Measurements from ENCODE around the gene TEX47. TPM values are rescaled to one million over a fixed set of nuclear protein-coding genes. Genes with fewer than 3 reads are reported as not detected.

Gene TEX47
- total and polyA plus RNA-seq, 2 experiments from 2014 or later = not detected

DNA sequence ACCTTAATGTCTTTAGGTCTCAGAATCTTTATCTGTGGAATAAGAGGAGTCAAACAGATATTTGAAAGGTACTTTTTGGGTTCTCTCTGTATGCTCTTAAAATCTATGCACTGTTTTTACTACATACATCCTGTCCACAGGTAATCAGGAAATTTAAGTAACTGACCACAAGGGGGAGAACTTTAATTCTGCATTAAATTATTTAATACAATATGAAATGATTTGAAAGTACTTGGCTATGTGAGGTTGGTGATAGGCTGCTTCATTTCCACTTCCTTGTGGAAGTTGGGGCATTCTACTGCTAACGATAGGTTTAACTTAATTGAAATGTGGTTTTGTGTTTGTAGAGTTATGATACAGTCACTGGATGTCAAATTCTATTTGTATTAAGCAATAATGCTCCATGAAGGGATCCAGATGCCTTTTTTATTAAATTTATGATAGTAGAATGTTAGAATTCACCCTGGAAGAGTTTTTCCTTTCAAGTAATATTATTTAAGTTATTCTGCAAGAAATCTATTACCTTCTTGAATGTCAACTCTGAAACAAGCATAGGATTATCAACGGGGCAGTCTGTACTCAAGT is 6.0 kb downstream of the TEX47 start:
- Histone ChIP-seq H3K27ac (no peak overlapping the region), H3K4me1 (ENCODE audit: low read depth) (no peaks in the 10 kb centered on the region), H3K36me3 (no peaks in the 10 kb centered on the region), H3K27me3 (no peaks in the 10 kb centered on the region), H3K4me3 (no peak overlapping the region), H3K9me3 (ENCODE audit: low read depth) (no peaks in the 10 kb centered on the region)
- peak; percentile 15 to 29 for DNase-seq (ENCODE audit: low read depth in 1 of 2, low spot score in 1 of 2)
- TF ChIP-seq, protein P1, sequence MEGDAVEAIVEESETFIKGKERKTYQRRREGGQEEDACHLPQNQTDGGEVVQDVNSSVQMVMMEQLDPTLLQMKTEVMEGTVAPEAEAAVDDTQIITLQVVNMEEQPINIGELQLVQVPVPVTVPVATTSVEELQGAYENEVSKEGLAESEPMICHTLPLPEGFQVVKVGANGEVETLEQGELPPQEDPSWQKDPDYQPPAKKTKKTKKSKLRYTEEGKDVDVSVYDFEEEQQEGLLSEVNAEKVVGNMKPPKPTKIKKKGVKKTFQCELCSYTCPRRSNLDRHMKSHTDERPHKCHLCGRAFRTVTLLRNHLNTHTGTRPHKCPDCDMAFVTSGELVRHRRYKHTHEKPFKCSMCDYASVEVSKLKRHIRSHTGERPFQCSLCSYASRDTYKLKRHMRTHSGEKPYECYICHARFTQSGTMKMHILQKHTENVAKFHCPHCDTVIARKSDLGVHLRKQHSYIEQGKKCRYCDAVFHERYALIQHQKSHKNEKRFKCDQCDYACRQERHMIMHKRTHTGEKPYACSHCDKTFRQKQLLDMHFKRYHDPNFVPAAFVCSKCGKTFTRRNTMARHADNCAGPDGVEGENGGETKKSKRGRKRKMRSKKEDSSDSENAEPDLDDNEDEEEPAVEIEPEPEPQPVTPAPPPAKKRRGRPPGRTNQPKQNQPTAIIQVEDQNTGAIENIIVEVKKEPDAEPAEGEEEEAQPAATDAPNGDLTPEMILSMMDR (IDR thresholded peaks at IDR 0.05; ENCODE audit: low read depth, low read length) = peak; percentile 40

DNA sequence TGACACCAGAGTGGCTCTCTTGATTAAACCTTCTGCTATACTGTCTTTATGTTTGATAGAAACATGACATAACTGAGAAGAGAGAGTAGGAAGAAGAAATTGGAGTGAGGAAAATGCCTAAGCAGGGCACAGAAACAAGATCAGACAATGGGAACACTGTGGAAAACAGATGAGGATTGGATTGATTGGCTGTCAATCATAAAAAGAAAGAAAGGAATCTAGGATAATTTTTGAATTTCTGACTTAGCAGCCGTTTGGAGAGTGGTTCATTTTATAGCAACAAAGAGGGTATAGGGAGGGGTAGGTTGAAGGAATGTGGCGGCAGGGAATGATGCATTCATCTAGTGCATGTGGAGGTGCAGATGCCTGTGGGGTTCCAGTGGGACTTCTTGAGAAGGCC is 7.8 kb downstream of the TEX47 start:
- no peak overlapping the region for H3K27ac ChIP-seq
- H3K27me3 ChIP-seq = no peaks in the 10 kb centered on the region
- no peaks in the 10 kb centered on the region for H3K4me1 ChIP-seq (ENCODE audit: low read depth)
- no peaks in the 10 kb centered on the region for H3K36me3 ChIP-seq
- TF ChIP-seq, protein P1 (IDR thresholded peaks at IDR 0.05; ENCODE audit: low read depth, low read length) = no peak
- no peak for DNase-seq (ENCODE audit: low read depth in 1 of 2, low spot score in 1 of 2)
- H3K4me3 ChIP-seq = no peak overlapping the region
- no peaks in the 10 kb centered on the region for H3K9me3 ChIP-seq (ENCODE audit: low read depth)

DNA sequence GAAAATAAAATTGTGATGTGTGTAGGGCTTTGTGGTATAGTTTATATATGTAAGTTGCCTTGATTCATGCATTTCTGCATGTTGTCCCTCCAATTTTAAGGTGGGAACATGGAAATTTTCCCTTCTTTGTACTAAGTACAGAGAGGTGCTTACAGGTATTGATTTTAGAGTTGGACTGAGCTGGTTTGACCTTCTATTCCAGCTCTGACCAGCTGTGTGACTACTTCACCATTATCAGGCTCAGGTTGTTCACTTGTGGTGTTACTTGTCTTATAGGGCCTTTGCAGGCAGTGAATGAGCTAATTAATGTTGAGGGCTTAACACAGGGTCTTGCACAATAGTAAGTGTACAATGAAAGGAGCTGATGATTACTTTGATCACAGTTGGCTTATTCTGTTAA is 19.7 kb downstream of the TEX47 start:
- Histone ChIP-seq H3K4me3 (no peak overlapping the region), H3K27ac (no peak overlapping the region), H3K4me1 (ENCODE audit: low read depth) (no peaks in the 10 kb centered on the region), H3K9me3 (ENCODE audit: low read depth) (no peaks in the 10 kb centered on the region), H3K36me3 (no peaks in the 10 kb centered on the region), H3K27me3 (no peaks in the 10 kb centered on the region)
- no peak for DNase-seq (ENCODE audit: low read depth in 1 of 2, low spot score in 1 of 2)
- TF ChIP-seq, protein P1 (IDR thresholded peaks at IDR 0.05; ENCODE audit: low read depth, low read length) = no peak

DNA sequence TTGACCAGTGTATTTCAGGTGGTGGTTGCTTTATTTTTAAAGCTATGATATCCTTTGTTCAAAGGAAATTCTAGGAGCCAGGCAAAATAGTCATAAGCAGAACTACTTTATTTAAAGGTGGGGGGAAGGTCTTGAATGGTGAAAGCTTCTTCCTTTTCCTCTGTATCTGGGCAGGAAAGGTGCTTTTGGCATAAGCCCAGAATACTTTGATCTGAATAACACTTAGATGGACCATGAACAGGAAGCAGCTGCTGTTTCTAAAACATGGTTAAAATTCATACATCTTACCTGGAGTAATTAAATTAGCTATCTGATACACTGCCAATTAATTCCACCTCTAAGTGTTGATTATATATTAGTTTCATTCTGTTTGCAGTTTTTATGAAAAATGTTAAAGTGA is 22.8 kb downstream of the TEX47 start:
- DNase-seq (ENCODE audit: low read depth in 1 of 2, low spot score in 1 of 2) = no peak
- H3K4me3 ChIP-seq = no peak overlapping the region
- TF ChIP-seq, protein P1 (IDR thresholded peaks at IDR 0.05; ENCODE audit: low read depth, low read length) = no peak
- no peaks in the 10 kb centered on the region for H3K27me3 ChIP-seq
- no peaks in the 10 kb centered on the region for H3K4me1 ChIP-seq (ENCODE audit: low read depth)
- H3K36me3 ChIP-seq = no peaks in the 10 kb centered on the region
- H3K27ac ChIP-seq = no peak overlapping the region
- no peaks in the 10 kb centered on the region for H3K9me3 ChIP-seq (ENCODE audit: low read depth)

DNA sequence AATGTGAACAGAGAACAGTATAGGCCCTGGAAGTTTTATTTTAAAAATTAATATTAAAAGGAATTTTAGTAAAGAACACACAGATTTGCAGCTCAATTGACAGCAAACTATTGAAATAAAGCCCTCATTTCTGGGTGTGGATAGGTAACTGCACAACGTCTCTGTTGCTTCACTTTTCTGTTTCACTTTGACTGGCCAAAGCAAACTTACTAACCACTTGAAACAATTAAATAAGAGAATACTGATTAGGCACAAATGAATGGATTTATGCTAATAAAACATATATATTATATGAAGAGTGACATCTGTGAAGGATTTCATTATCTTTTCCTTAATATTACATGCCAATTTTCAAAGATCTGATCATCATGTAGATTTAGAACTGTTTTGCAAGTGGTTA is 24.1 kb downstream of the TEX47 start:
- Histone ChIP-seq H3K36me3 (no peaks in the 10 kb centered on the region), H3K4me3 (no peak overlapping the region), H3K4me1 (ENCODE audit: low read depth) (no peaks in the 10 kb centered on the region), H3K9me3 (ENCODE audit: low read depth) (no peaks in the 10 kb centered on the region), H3K27me3 (no peaks in the 10 kb centered on the region), H3K27ac (no peak overlapping the region)
- no peak for DNase-seq (ENCODE audit: low read depth in 1 of 2, low spot score in 1 of 2)
- TF ChIP-seq, protein P1 (IDR thresholded peaks at IDR 0.05; ENCODE audit: low read depth, low read length) = no peak
